GM18505 (cell line): Measurements from ENCODE around the gene ARHGEF7.

Experiments
- ATAC-seq: cut with Tn5 transposase; IDR thresholded peaks from one replicate; pipeline ENCODE4 v1.9.1; 2021; ENCODE audit not compliant: unreplicated experiment
- POLR2A ChIP-seq: IDR thresholded peaks from 4 replicates; pipeline ENCODE4 v1.6.1; 2011; ENCODE audit warnings: borderline replicate concordance; ENCODE audit not compliant: insufficient read depth, insufficient read length; ENCODE audit errors: extremely low read depth

Gene ARHGEF7

GRCh38 chr13:111213964-111214726 is 99.0 kb downstream of the ARHGEF7 start:
- ATAC-seq, result no peak
- TF ChIP-seq POLR2A, result no peak

- ATAC-seq, result no peak
- no peak for TF ChIP-seq POLR2A
Measured at GRCh38 chr13:111215081-111216047, 100.3 kb downstream of the ARHGEF7 start.

GRCh38 chr13:111216166-111216960 is 101.3 kb downstream of the ARHGEF7 start:
- no peak for TF ChIP-seq POLR2A
- no peak for ATAC-seq

GRCh38 chr13:111217641-111218040 is 102.5 kb downstream of the ARHGEF7 start:
- no peak for ATAC-seq
- no peak for TF ChIP-seq POLR2A

GRCh38 chr13:111219280-111219679 is 104.2 kb downstream of the ARHGEF7 start:
- no peak for ATAC-seq
- TF ChIP-seq POLR2A, result no peak

GRCh38 chr13:111219950-111220349 is 104.8 kb downstream of the ARHGEF7 start:
- TF ChIP-seq POLR2A, result no peak
- ATAC-seq, result no peak

- no peak for ATAC-seq
- no peak for TF ChIP-seq POLR2A
Measured at GRCh38 chr13:111225166-111225565, 110.1 kb downstream of the ARHGEF7 start.

- no peak for TF ChIP-seq POLR2A
- no peak for ATAC-seq
Measured at GRCh38 chr13:111225810-111226546, 110.9 kb downstream of the ARHGEF7 start.

- no peak for TF ChIP-seq POLR2A
- ATAC-seq, result no peak
Measured at GRCh38 chr13:111227405-111227804, 112.3 kb downstream of the ARHGEF7 start.

GRCh38 chr13:111228262-111229144 is 113.4 kb downstream of the ARHGEF7 start:
- no peak for TF ChIP-seq POLR2A
- ATAC-seq, result no peak

- no peak for TF ChIP-seq POLR2A
- no peak for ATAC-seq
Measured at GRCh38 chr13:111230385-111230930, 115.3 kb downstream of the ARHGEF7 start.

GRCh38 chr13:111232191-111232590 is 117.1 kb downstream of the ARHGEF7 start:
- no peak for ATAC-seq

GRCh38 chr13:111233080-111233479 is 118.0 kb downstream of the ARHGEF7 start:
- no peak for ATAC-seq
- no peak for TF ChIP-seq POLR2A

More at GRCh38 chr13:111232191-111232590, 117.1 kb downstream of the ARHGEF7 start:
- TF ChIP-seq POLR2A, result no peak
